GM20431 (cell line): ENCODE measurements around the gene ZFPM1.

Experiments used
- in situ Hi-C: fragments of 300-500 bp; cut with MseI, MboI; formaldehyde crosslinking; loops from one replicate; pipeline ENCODE4 v1.15.0; 2020; ENCODE audit warnings: low sequenced_read_pairs; ENCODE audit not compliant: unreplicated experiment

The ZFPM1 gene

GRCh38 chr16:88415713-88416323, 37.3 kb upstream of the ZFPM1 start:
- in situ Hi-C loops = loop anchor here (25.0 kb wide), 1 partner anchor 229 kb away; no protein-coding TSS in a partner anchor

DNA sequence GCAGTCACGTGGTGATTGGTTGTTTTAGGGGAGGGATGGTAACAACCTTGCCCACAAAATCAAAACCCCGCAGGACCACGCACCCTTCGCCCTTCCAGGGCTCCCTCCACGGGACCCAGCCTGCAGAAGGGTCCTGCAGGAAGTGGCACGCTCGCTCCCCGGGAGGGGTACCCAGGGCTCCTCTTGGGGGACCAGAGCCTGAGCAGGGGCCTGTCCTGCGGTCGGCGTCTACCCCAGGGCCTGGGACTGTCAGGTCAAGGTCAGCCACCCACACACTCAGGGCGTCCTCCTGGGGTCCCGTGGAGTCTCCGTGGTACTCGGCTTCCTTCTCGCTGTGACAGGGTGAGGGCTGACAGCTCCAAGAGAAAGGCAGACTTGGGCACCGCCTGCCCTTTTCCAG, 36.4 kb upstream of the ZFPM1 start:
- in situ Hi-C loops = loop anchor here (25.0 kb wide), 1 partner anchor 229 kb away; no protein-coding TSS in a partner anchor

DNA sequence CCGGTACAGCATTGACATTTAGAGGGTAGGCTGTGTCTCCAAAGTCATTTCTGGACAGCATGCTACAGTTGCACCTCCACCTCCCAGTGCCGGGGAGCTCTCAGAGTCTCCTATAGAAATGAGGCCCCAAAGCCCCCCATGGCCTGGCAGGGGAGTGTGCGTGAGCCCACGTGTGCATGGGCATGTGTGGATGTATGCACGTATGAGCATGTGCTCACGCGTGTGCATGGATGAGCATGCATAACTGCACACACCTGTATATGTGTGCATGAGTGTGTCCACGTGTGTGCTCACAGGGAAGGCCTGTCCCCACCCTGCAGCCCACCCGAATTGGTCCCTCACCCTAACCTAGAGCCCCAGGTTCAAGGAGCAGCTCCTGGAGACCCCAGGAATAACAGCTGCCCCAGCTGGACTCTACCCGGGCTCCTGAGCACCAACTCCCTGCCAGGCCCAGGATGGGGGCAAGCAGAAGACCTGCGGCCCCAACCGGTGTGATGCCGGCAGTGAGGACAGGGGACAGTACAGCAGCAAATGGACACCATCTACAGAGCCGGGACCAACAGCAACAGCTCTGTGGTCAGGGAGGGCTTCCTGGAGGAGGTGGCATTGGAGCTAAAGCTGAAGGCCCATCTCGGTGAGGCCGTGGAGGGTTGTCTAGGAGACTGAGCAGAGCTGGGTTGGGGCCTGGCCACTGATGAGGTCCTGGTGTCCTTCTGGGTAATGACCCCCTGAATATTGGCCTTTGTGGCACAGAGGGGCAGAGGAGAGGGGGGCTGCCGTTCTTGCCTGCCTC, 35.2 kb upstream of the ZFPM1 start:
- in situ Hi-C loops = loop anchor here (25.0 kb wide), 1 partner anchor 231 kb away; no protein-coding TSS in a partner anchor

- in situ Hi-C loops = loop anchor here (25.0 kb wide), 1 partner anchor 232 kb away; no protein-coding TSS in a partner anchor
Measured at GRCh38 chr16:88418869-88419268, 34.2 kb upstream of the ZFPM1 start.

DNA sequence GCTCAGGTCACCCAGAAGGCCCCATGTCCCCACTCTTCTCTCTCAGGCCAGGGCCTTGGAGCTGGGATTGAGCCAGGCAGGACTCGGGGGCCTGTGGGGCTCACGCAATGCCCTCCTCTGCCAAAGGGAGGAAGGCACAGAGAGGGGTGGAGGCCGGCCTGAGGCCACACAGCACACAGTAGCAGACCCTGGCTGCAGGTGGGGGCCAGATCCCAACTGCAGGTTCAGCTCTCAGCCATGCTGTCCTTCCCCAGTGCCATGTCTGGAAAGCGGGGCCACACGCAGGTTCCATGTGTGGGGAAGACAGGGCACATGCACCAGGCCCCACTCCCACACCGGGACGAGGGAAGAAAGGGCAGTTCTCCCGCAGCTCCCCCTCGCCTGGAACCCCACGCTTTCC, 33.3 kb upstream of the ZFPM1 start:
- in situ Hi-C loops = loop anchor here (25.0 kb wide), 1 partner anchor 232 kb away; no protein-coding TSS in a partner anchor

DNA sequence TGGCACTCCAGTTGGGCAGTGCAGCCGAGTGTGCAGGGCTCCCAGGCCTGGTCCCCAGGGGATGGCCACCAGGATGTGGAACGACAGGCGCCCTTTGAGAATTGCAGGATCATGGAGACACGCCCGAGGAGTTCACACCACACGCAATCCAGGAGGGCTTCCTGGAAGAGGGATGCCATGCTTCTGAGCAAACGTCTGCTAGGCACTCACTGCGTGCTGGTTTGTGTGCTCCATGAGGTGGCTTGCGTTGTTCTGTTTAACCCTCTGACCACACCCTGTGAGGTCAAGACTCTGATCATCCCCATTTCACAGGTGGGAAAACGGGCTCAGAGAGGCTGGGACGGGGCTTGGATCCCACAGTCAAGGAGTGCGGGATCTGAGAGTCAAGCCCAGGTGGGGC, 32.6 kb upstream of the ZFPM1 start:
- in situ Hi-C loops = loop anchor here (25.0 kb wide), 1 partner anchor 233 kb away; no protein-coding TSS in a partner anchor

GRCh38 chr16:88421301-88421700, 31.8 kb upstream of the ZFPM1 start:
- in situ Hi-C loops = loop anchor here (25.0 kb wide), 1 partner anchor 234 kb away; no protein-coding TSS in a partner anchor

- in situ Hi-C loops = loop anchor here (25.0 kb wide), 1 partner anchor 235 kb away; no protein-coding TSS in a partner anchor
Measured at GRCh38 chr16:88421871-88422433, 31.1 kb upstream of the ZFPM1 start.

DNA sequence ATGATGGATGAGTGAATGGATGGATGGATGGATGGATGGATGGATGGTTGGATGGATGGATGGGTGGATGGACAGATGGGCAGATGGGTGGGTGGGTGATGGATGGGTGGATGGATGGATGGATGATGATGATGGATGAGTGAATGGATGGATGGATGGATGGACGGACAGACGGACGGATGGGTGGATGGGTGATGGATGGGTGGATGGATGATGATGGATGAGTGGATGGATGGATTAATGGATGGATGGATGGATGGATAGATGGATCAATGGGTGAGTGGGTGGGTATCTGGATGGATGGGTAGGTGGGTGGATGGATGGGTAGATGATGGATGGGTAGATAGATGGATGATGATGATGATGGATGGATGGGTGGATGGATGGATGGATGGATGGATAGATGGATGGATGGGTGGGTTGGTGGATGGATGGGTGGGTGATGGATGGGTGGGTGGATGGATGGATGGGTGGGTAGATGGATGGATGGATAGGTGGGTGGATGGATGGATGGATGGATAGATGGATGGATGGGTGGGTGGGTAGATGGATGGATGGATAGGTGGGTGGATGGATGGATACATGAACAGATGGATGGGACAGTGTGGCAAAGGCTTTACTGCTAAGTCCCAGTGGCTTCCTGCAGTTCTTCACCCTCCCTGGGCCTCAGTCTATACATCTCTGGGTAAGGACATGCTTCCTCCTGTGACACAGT, 30.2 kb upstream of the ZFPM1 start:
- in situ Hi-C loops = loop anchor here (25.0 kb wide), 1 partner anchor 236 kb away; no protein-coding TSS in a partner anchor

DNA sequence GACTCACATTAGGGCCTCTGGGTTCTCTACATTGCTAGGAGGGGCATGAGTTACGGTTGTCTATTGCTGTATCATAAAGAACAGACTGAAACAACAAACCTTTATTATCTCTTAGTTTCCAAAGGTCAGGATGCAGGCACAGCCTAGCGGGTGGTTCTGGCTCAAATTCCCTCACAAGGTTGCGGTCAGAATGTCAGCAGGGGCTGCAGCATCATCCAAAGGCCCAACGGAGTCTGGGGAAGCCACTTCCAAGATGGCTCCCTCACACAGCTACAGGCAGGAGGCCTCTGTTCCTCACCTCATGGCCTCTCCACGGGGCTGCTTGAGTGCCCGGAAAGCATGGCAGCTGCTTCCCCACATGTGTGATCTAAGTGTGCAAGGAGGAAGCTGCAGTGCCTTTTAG, 29.6 kb upstream of the ZFPM1 start:
- in situ Hi-C loops = loop anchor here (25.0 kb wide), 1 partner anchor 236 kb away; no protein-coding TSS in a partner anchor

- in situ Hi-C loops = loop anchor here (25.0 kb wide), 1 partner anchor 237 kb away; no protein-coding TSS in a partner anchor
Measured at GRCh38 chr16:88424587-88425235, 28.4 kb upstream of the ZFPM1 start.

DNA sequence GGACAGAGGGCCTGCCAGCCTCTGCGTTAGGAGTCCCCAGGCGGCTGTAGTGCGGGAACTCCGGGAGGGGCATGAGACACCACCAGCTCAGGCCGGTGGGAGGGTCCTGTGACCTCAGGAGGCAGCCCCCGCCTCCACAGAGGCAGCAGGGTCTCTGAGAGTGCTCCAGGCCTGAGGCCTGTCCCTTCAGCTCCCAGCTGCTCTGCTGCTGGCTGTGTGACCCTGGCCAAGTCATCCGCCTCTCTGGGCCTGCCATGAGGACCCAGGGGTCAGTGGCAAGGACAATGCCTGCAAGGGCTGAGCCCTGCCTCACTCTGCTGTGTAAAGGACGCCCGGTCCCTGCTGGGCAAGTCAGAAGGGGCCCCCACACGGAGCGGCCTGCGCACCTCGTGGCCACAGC, 27.1 kb upstream of the ZFPM1 start:
- in situ Hi-C loops = no loop called here

GRCh38 chr16:88427376-88427775, 25.7 kb upstream of the ZFPM1 start:
- in situ Hi-C loops = no loop called here

- in situ Hi-C loops = no loop called here
Measured at GRCh38 chr16:88428156-88428555, 24.9 kb upstream of the ZFPM1 start.

DNA sequence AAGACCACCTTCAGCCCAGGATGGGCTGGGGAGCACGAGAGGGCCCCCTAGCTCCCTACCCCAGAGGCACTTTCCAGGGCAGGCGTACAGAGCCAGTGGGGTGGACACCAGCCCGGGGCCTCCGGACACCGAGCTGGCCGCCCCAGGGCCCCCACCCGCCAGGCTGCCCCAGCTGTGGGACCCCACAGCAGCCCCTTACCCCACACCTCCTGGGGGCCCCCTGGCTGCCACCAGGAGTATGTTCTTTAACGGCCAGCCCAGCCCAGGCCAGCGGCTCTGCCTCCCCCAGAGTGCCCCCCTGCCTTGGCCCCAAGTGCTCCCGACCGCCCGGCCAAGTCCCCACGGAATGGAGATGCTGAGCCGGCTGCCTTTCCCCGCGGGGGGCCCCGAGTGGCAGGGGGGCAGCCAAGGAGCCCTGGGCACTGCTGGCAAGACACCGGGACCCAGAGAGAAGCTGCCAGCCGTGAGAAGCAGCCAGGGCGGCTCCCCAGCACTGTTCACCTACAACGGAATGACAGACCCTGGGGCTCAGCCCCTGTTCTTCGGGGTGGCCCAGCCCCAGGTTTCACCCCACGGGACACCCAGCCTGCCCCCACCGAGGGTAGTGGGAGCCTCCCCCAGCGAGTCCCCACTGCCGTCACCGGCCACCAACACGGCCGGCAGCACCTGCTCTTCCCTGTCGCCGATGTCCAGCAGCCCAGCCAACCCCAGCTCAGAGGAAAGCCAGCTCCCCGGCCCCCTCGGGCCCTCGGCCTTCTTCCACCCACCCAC, 24.3 kb upstream of the ZFPM1 start:
- in situ Hi-C loops = no loop called here

DNA sequence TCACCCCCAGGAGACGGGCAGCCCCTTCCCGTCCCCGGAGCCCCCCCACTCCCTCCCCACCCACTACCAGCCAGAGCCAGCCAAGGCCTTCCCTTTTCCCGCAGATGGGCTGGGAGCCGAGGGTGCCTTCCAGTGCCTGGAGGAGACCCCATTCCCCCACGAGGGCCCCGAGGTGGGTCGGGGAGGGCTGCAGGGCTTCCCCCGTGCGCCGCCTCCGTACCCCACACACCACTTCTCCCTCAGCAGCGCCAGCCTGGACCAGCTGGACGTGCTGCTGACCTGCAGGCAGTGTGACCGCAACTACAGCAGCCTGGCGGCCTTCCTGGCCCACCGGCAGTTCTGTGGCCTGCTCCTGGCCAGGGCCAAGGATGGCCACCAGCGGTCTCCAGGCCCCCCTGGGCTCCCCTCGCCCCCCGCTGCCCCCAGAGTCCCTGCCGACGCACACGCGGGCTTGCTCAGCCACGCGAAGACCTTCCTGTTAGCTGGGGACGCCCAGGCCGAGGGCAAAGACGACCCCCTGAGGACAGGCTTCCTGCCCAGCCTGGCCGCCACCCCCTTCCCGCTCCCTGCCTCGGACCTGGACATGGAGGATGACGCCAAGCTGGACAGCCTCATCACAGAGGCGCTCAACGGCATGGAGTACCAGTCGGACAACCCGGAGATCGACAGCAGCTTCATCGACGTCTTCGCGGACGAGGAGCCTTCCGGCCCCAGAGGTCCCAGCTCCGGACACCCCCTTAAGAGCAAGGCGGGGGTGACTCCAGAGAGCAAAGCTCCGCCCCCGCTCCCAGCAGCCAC, 23.5 kb upstream of the ZFPM1 start:
- in situ Hi-C loops = no loop called here

- in situ Hi-C loops = no loop called here
Measured at GRCh38 chr16:88430185-88430523, 22.9 kb upstream of the ZFPM1 start.
